Neural cell (in vitro differentiated cells): Measurements from ENCODE around the gene UBXN4.

Experiments
- EP300 ChIP-seq: fragments of 450-650 bp; conservative IDR thresholded peaks from 2 replicates; pipeline ENCODE4 v1.6.1; 2014; ENCODE audit warnings: antibody characterized with exemption, mild to moderate bottlenecking, moderate library complexity; ENCODE audit not compliant: poor library complexity, severe bottlenecking
- EZH2 ChIP-seq: fragments of 200-600, 300-800 bp; shearing (Covaris generic), sonication (generic); IDR thresholded peaks from 2 replicates; pipeline ENCODE4 v1.6.1; 2014; ENCODE audit warnings: antibody characterized with exemption, low read length, borderline replicate concordance, mild to moderate bottlenecking; ENCODE audit not compliant: insufficient read depth, poor library complexity, severe bottlenecking
- RAD21 ChIP-seq: fragments of 450-650 bp; conservative IDR thresholded peaks from 2 replicates; pipeline ENCODE4 v1.6.1; 2014; ENCODE audit warnings: antibody characterized with exemption, mild to moderate bottlenecking, moderate library complexity
- TAF1 ChIP-seq: IDR thresholded peaks from 2 replicates; pipeline ENCODE4 v1.6.1; 2012; ENCODE audit warnings: low read depth
- TF ChIP-seq, protein P1 (sequence below): fragments of 450-650 bp; IDR thresholded peaks from 2 replicates; pipeline ENCODE4 v1.5.1; 2014; ENCODE audit warnings: antibody characterized with exemption, mild to moderate bottlenecking, moderate library complexity; ENCODE audit not compliant: poor library complexity, severe bottlenecking

DNA sequence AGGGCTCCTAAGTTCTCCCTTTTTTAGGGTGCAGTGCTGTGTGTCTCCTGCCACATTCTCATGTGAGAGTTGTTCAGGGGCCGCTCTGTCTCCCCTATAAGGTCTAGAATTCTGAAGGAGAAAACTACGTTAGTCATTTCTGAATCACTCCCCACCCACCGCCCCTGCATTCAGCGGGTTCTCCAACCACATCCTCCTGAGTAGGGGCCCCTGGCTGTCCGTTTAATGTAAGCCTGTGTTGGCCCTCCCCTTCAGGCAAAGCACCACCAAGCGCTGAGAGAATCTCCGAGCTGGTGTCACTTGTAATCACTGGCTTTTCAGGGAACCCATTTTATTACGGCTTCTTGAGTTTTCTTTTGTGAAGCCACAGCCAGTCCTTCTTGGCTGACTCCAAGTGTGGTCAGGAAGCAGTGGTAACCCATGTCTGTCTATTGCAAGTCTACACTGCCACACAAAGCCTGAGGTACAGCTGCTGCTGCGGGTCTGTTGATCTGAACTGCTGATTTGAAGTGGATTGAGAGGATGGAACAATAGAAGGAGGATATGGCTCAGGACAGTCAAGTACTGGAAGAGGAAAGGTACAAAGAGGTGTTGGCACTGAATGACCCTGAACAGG lies 78.5 kb downstream of the UBXN4 start:
- TF ChIP-seq, protein P1, sequence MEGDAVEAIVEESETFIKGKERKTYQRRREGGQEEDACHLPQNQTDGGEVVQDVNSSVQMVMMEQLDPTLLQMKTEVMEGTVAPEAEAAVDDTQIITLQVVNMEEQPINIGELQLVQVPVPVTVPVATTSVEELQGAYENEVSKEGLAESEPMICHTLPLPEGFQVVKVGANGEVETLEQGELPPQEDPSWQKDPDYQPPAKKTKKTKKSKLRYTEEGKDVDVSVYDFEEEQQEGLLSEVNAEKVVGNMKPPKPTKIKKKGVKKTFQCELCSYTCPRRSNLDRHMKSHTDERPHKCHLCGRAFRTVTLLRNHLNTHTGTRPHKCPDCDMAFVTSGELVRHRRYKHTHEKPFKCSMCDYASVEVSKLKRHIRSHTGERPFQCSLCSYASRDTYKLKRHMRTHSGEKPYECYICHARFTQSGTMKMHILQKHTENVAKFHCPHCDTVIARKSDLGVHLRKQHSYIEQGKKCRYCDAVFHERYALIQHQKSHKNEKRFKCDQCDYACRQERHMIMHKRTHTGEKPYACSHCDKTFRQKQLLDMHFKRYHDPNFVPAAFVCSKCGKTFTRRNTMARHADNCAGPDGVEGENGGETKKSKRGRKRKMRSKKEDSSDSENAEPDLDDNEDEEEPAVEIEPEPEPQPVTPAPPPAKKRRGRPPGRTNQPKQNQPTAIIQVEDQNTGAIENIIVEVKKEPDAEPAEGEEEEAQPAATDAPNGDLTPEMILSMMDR, result no peak
- no peak for TF ChIP-seq EZH2
- TF ChIP-seq TAF1, result no peak
- TF ChIP-seq EP300, result no peak
- TF ChIP-seq RAD21, result no peak
